CD4-positive, CD25-positive, alpha-beta regulatory T cell (primary cell): ENCODE results near the gene MCF2. TPM values are rescaled to one million over a fixed set of nuclear protein-coding genes. Genes with fewer than 3 reads are reported as not detected.

Experiments used
- ATAC-seq, 2 donors: fragments of 150-1000 bp; cut with Tn5 transposase; one replicate each; pipeline ENCODE4 v1.10.0; 2021; ENCODE audit warnings: low read depth in 2 of 2, moderate number of reproducible peaks in 2 of 2, moderate library complexity in 1 of 2
- DNase-seq, 3 donors: peaks; one replicate each; pipeline versions ENCODE4 v3.0.0 to v3.0.0-alpha.2; 2012 to 2022; ENCODE audit warnings: mixed read lengths in 1 of 3
- H3K27ac ChIP-seq: one replicate; pipeline ENCODE4 v1.7.0; 2013; ENCODE audit warnings: mild to moderate bottlenecking, low read length; ENCODE audit not compliant: insufficient read depth, poor library complexity, severe bottlenecking
- H3K27me3 ChIP-seq: one replicate; pipeline ENCODE4 v1.7.0; 2013; ENCODE audit warnings: low read length; ENCODE audit not compliant: control insufficient read depth, insufficient read depth
- H3K36me3 ChIP-seq: one replicate; pipeline ENCODE4 v1.7.0; 2013; ENCODE audit warnings: mild to moderate bottlenecking, low read length, moderate library complexity; ENCODE audit not compliant: control insufficient read depth, insufficient read depth
- H3K4me1 ChIP-seq: 2 replicates; pipeline ENCODE4 v1.7.0; 2013; ENCODE audit warnings: mild to moderate bottlenecking, low read length; ENCODE audit not compliant: insufficient read depth, control insufficient read depth, poor library complexity, severe bottlenecking
- H3K4me3 ChIP-seq: one replicate; pipeline ENCODE4 v1.7.0; 2013; ENCODE audit warnings: low read depth, mild to moderate bottlenecking, low read length, moderate library complexity
- H3K9me3 ChIP-seq, 2 experiments: 1 replicate in 1 of 2; 2 replicates in 1 of 2; pipeline ENCODE4 v1.7.0; 2013; ENCODE audit warnings: low read length in 2 of 2, mild to moderate bottlenecking in 1 of 2, moderate library complexity in 1 of 2; ENCODE audit not compliant: control insufficient read depth in 2 of 2
- H3K27ac Mint-ChIP-seq, 3 donors: one replicate each; pipeline ENCODE4 v1.8.0; 2020 to 2022; ENCODE audit warnings: mild to moderate bottlenecking in 3 of 3, mixed read lengths in 3 of 3, moderate library complexity in 2 of 3
- H3K27me3 Mint-ChIP-seq: one replicate; pipeline ENCODE4 v1.8.0; 2022; ENCODE audit warnings: mild to moderate bottlenecking, mixed read lengths
- H3K36me3 Mint-ChIP-seq: one replicate; pipeline ENCODE4 v1.8.0; 2020; ENCODE audit warnings: mixed read lengths
- H3K4me1 Mint-ChIP-seq, 4 donors: one replicate each; pipeline ENCODE4 v1.8.0; 2020 to 2022; ENCODE audit warnings: mixed read lengths in 4 of 4, mild to moderate bottlenecking in 1 of 4
- H3K4me3 Mint-ChIP-seq, 4 donors: one replicate each; pipeline ENCODE4 v1.8.0; 2020 to 2022; ENCODE audit warnings: mild to moderate bottlenecking in 4 of 4, mixed read lengths in 4 of 4, moderate library complexity in 3 of 4
- H3K9me3 Mint-ChIP-seq, 7 donors: one replicate each; pipeline ENCODE4 v1.8.0; 2020 to 2022; ENCODE audit warnings: mixed read lengths in 7 of 7, mild to moderate bottlenecking in 3 of 7, moderate library complexity in 2 of 7
- polyA plus RNA-seq, 4 donors: library from polyadenylated mRNA; unstranded; fragments of 300-500 nt; fragmentation: Illumina TruSeq; gene quantifications; one replicate each; pipeline ENCODE4 v1.2.3, GENCODE V29; 2021
- total RNA-seq: library from RNA; stranded (reverse); gene quantifications from one replicate; pipeline ENCODE4 v1.2.3, GENCODE V29; 2022

Gene MCF2
- total and polyA plus RNA-seq, 5 donors from 2014 or later, result 0.27 TPM; not detected in 4

DNA sequence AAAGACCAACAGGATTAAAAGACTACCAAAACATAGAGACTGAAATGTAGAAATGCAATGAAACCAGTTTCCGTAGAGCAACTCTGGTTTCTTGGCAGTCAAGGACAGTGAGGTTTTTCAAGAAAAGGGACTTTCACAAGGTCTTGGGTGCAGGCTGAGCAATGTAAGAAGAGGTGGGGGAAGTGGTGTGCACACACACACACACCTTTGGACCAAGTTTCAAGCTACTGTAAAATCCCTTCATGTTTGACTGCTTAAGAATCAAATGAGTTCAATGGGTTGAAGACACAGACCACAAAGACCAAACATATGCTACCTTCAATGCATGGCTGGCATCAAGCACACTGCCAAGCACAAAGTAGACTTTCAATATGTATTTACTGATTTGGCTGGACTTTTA lies 17.8 kb upstream of the MCF2 start:
- H3K9me3 Mint-ChIP-seq, result no peaks in the 10 kb centered on the region
- DNase-seq, result no peak
- H3K9me3 ChIP-seq, result no peaks in the 10 kb centered on the region
- H3K4me1 Mint-ChIP-seq, result no peaks in the 10 kb centered on the region
- H3K27ac Mint-ChIP-seq, result no peak overlapping the region
- no peaks in the 10 kb centered on the region for H3K4me1 ChIP-seq
- H3K27ac ChIP-seq, result no peak overlapping the region
- H3K36me3 ChIP-seq, result no peaks in the 10 kb centered on the region
- no peaks in the 10 kb centered on the region for H3K27me3 ChIP-seq
- H3K4me3 Mint-ChIP-seq, result no peak overlapping the region
- peaks cover 6% of the 10 kb centered on the region for H3K36me3 Mint-ChIP-seq
- H3K4me3 ChIP-seq, result no peak overlapping the region
- no peak for ATAC-seq
- H3K27me3 Mint-ChIP-seq, result no peaks in the 10 kb centered on the region

GRCh38 chrX:139724626-139725025 lies 16.7 kb upstream of the MCF2 start:
- Mint-ChIP-seq H3K9me3 (peaks cover 0 to 2% (median 0%) of the 10 kb centered on the region in 7 donors), H3K36me3 (peaks cover 6% of the 10 kb centered on the region), H3K27me3 (no peaks in the 10 kb centered on the region), H3K27ac (no peak overlapping the region), H3K4me1 (no peaks in the 10 kb centered on the region), H3K4me3 (no peak overlapping the region)
- ATAC-seq, result no peak
- Histone ChIP-seq H3K4me3 (no peak overlapping the region), H3K27me3 (no peaks in the 10 kb centered on the region), H3K36me3 (no peaks in the 10 kb centered on the region), H3K4me1 (no peaks in the 10 kb centered on the region), H3K9me3 (no peaks in the 10 kb centered on the region), H3K27ac (no peak overlapping the region)
- no peak for DNase-seq

DNA sequence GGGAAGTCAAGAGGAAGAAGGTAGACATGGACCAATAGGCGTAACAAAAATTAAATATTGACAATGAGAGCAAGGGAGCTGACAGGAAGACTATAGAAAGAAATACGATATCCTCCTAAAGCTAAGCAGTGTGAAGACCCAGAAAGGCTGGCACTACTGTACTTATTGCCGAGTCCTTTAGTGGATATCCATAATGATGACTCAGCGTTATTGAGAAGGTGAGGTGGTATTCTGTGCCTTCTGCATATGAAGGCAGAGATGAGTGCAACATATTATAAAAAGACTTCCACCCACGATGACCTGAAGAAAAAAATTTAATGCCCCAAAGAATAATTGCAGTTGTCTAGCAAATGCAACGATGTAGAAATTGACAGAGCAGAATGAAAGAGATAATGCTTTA lies 13.0 kb upstream of the MCF2 start:
- no peak overlapping the region for H3K4me3 ChIP-seq
- Mint-ChIP-seq H3K9me3 (peaks cover 0 to 2% (median 0%) of the 10 kb centered on the region in 7 donors), H3K4me1 (peaks cover 0 to 3% (median 0%) of the 10 kb centered on the region in 4 donors), H3K27ac (no peak overlapping the region), H3K4me3 (no peak overlapping the region), H3K36me3 (peaks cover 5% of the 10 kb centered on the region), H3K27me3 (no peaks in the 10 kb centered on the region)
- DNase-seq, result no peak
- no peak overlapping the region for H3K27ac ChIP-seq
- no peak for ATAC-seq
- H3K27me3 ChIP-seq, result no peaks in the 10 kb centered on the region
- no peaks in the 10 kb centered on the region for H3K9me3 ChIP-seq
- H3K4me1 ChIP-seq, result no peaks in the 10 kb centered on the region
- no peaks in the 10 kb centered on the region for H3K36me3 ChIP-seq

DNA sequence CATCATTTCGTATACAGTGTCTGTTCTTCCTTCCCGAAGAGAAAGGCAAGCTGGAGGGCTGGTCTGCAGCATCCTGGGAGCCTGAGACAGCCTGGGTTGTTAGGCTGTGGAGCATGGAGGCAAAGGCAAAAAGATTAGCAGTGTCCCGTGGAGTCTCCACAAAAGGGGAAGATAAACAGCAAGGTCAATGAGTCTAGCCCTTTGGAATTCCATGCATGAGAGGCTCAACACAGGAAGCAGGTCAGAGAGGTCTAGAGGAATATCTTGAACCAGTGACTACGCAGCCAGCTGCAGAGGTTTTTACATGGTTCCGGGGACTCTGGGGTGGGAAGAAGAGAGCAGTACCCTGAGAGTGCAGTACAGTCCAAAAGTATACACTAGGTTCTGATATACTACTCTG lies 12.2 kb upstream of the MCF2 start:
- H3K36me3 ChIP-seq, result no peaks in the 10 kb centered on the region
- Mint-ChIP-seq H3K27ac (peak overlapping the region in 1 of 3 donors; percentile 17), H3K4me3 (no peak overlapping the region), H3K9me3 (peaks cover 0 to 2% (median 0%) of the 10 kb centered on the region in 7 donors), H3K4me1 (peaks cover 0 to 3% (median 0%) of the 10 kb centered on the region in 4 donors), H3K27me3 (no peaks in the 10 kb centered on the region), H3K36me3 (peaks cover 5% of the 10 kb centered on the region)
- no peak overlapping the region for H3K4me3 ChIP-seq
- no peaks in the 10 kb centered on the region for H3K9me3 ChIP-seq
- no peak overlapping the region for H3K27ac ChIP-seq
- ATAC-seq, result no peak
- no peaks in the 10 kb centered on the region for H3K4me1 ChIP-seq
- DNase-seq, result no peak
- H3K27me3 ChIP-seq, result no peaks in the 10 kb centered on the region

GRCh38 chrX:139702658-139703057 lies 5.3 kb downstream of the MCF2 start:
- ATAC-seq (no peak), DNase-seq (no peak)
- Histone ChIP-seq H3K4me3 (no peak overlapping the region), H3K27ac (no peak overlapping the region), H3K4me1 (no peaks in the 10 kb centered on the region), H3K36me3 (no peaks in the 10 kb centered on the region), H3K9me3 (no peaks in the 10 kb centered on the region), H3K27me3 (no peaks in the 10 kb centered on the region)
- Mint-ChIP-seq H3K9me3 (peaks cover 0 to 2% (median 0%) of the 10 kb centered on the region in 7 donors), H3K4me3 (no peak overlapping the region), H3K4me1 (no peaks in the 10 kb centered on the region), H3K27ac (no peak overlapping the region), H3K27me3 (no peaks in the 10 kb centered on the region), H3K36me3 (no peaks in the 10 kb centered on the region)

GRCh38 chrX:139692908-139693307 lies 15.1 kb downstream of the MCF2 start:
- no peak for ATAC-seq
- peaks cover 0 to 3% (median 0%) of the 10 kb centered on the region in 4 donors for H3K4me1 Mint-ChIP-seq
- H3K36me3 Mint-ChIP-seq, result no peaks in the 10 kb centered on the region
- Histone ChIP-seq H3K4me3 (no peak overlapping the region), H3K4me1 (no peaks in the 10 kb centered on the region), H3K27me3 (no peaks in the 10 kb centered on the region), H3K27ac (no peak overlapping the region), H3K36me3 (no peaks in the 10 kb centered on the region), H3K9me3 (no peaks in the 10 kb centered on the region)
- H3K9me3 Mint-ChIP-seq, result no peaks in the 10 kb centered on the region
- no peak overlapping the region for H3K27ac Mint-ChIP-seq
- no peak for DNase-seq
- H3K27me3 Mint-ChIP-seq, result peaks cover 12% of the 10 kb centered on the region
- H3K4me3 Mint-ChIP-seq, result no peak overlapping the region

DNA sequence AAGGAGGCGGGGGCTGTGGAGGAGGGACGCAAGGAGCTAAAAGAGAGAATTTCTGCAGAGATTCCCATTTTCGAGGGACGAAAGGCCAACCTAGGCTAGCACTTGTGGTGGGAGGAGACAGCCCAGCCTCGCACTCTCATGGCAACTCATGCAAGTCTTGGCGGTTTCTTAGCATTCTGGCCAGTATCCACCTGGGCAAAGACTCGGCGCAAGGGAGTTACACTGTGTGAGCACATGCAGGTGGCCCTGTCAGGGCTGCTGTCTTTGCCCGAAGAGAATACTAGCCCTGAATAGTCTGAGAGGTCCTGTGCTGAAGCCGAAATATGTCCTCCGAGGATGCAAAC lies 15.5 kb downstream of the MCF2 start:
- no peak overlapping the region for H3K27ac ChIP-seq
- Mint-ChIP-seq H3K4me3 (no peak overlapping the region), H3K27ac (no peak overlapping the region), H3K4me1 (peaks cover 0 to 3% (median 0%) of the 10 kb centered on the region in 4 donors), H3K36me3 (no peaks in the 10 kb centered on the region), H3K27me3 (peaks cover 12% of the 10 kb centered on the region), H3K9me3 (no peaks in the 10 kb centered on the region)
- DNase-seq, result no peak
- H3K27me3 ChIP-seq, result no peaks in the 10 kb centered on the region
- no peaks in the 10 kb centered on the region for H3K4me1 ChIP-seq
- no peaks in the 10 kb centered on the region for H3K9me3 ChIP-seq
- no peak for ATAC-seq
- no peak overlapping the region for H3K4me3 ChIP-seq
- no peaks in the 10 kb centered on the region for H3K36me3 ChIP-seq

DNA sequence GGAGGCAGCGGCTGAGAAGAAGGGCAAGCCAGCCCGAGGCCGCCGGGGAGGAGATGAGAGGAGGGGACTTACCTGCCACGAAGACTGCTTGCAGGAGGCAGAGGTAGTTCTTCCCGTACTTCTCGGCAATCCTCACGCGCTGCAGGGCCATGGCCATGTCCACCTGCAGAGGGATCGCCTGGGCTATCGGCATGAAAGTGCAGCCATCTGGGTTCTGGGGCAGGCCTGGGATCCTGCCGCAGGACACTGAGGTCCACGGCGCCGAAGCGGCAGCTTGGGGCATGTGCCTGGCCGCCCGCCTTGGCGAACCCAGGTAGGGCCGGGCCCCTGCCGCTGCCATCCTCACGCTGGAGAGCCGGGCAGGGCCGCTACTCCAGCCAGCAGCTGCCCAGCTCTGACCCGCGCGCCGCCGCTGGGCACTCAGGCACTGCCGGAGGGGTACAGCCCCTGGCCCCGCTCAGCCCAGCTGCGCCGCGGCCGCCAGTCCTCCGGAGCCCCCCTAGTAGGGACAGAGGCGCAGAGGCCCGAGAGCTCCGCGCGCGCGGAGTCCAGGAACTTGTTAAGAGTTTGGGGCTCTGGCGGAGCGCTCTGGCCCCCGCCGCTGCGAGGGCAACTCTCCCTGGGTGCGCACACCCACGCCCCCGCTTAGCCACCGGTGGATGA lies 16.0 kb downstream of the MCF2 start:
- Histone ChIP-seq H3K4me3 (no peak overlapping the region), H3K27ac (no peak overlapping the region), H3K27me3 (no peaks in the 10 kb centered on the region), H3K9me3 (no peaks in the 10 kb centered on the region), H3K36me3 (no peaks in the 10 kb centered on the region), H3K4me1 (no peaks in the 10 kb centered on the region)
- Mint-ChIP-seq H3K27me3 (peaks cover 12% of the 10 kb centered on the region), H3K9me3 (no peaks in the 10 kb centered on the region), H3K4me3 (no peak overlapping the region), H3K36me3 (no peaks in the 10 kb centered on the region), H3K4me1 (peaks cover 0 to 3% (median 0%) of the 10 kb centered on the region in 4 donors), H3K27ac (no peak overlapping the region)
- ATAC-seq (no peak), DNase-seq (no peak)
